Glutamatergic neuron (in vitro differentiated cells): Measurements from ENCODE around the gene GPRC5D. TPM values are rescaled to one million over a fixed set of nuclear protein-coding genes. Genes with fewer than 3 reads are reported as not detected.

Source experiments
- DNase-seq: peaks from one replicate; pipeline ENCODE4 v3.0.0; 2022
- H3K27ac Mint-ChIP-seq: one replicate; pipeline ENCODE4 v1.8.0; 2020; ENCODE audit warnings: mild to moderate bottlenecking, mixed read lengths, inconsistent platforms; ENCODE audit not compliant: unreplicated experiment
- H3K27me3 Mint-ChIP-seq: one replicate; pipeline ENCODE4 v1.8.0; 2020; ENCODE audit warnings: mild to moderate bottlenecking, moderate library complexity, mixed read lengths, inconsistent platforms; ENCODE audit not compliant: unreplicated experiment
- H3K36me3 Mint-ChIP-seq: one replicate; pipeline ENCODE4 v1.8.0; 2020; ENCODE audit warnings: mild to moderate bottlenecking, mixed read lengths, inconsistent platforms; ENCODE audit not compliant: unreplicated experiment
- H3K4me1 Mint-ChIP-seq: one replicate; pipeline ENCODE4 v1.8.0; 2020; ENCODE audit warnings: mild to moderate bottlenecking, low read depth, mixed read lengths, inconsistent platforms; ENCODE audit not compliant: unreplicated experiment
- H3K4me3 Mint-ChIP-seq: one replicate; pipeline ENCODE4 v1.8.0; 2020; ENCODE audit warnings: mild to moderate bottlenecking, mixed read lengths, inconsistent platforms; ENCODE audit not compliant: unreplicated experiment
- H3K9me3 Mint-ChIP-seq: one replicate; pipeline ENCODE4 v1.8.0; 2020; ENCODE audit warnings: mild to moderate bottlenecking, moderate library complexity, mixed read lengths, inconsistent platforms; ENCODE audit not compliant: unreplicated experiment
- total RNA-seq: library from RNA; stranded (reverse); fragmentation: NEBNext Ultra II Directional; extraction: Animal tissue kit (Norgen Biotek cat#: 25700); gene quantifications from one replicate; pipeline ENCODE4 v1.2.1, GENCODE V29; 2021; ENCODE audit not compliant: unreplicated experiment
- TF ChIP-seq, protein P1 (sequence below): fragments of 200-600 bp; sonication (generic); IDR thresholded peaks from one replicate; pipeline ENCODE4 v1.5.0; 2021; ENCODE audit not compliant: partially characterized antibody, unreplicated experiment

Gene GPRC5D
- total RNA-seq, 1 donor from 2014 or later, result not detected

DNA sequence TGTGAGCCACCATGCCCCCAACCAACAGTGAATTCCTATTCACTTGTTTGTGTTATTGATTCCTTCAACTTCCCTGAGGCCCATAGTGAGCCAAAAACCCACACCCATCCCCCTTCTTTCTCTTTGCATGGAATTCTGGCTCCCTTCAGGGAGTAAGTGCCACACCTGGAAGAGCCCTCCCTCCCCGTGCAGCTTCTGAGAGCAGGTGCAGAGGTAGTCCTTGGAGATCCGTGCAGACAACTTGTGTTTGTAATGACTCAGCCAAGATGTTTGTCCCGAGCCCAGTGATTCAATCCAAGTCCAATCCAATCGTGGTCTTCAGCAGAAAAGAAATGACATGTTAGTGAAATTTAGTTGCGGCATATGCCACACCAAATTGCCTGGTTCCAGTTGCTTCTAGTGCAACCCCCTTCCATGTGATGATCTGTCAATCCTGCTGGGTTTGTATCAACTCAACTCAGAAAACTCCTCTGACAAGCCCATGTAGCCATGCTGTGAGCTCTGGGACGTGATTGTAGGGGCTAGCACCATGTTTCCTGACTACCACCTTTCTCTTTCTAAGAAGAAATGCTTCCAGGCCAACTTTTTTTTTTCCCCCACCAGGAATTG lies 33.1 kb downstream of the GPRC5D start:
- DNase-seq, result no peak
- peaks cover 4% of the 10 kb centered on the region for H3K27me3 Mint-ChIP-seq
- no peak overlapping the region for H3K27ac Mint-ChIP-seq
- H3K4me3 Mint-ChIP-seq, result no peak overlapping the region
- peaks cover 3% of the 10 kb centered on the region for H3K9me3 Mint-ChIP-seq
- no peaks in the 10 kb centered on the region for H3K36me3 Mint-ChIP-seq
- peaks cover 8% of the 10 kb centered on the region for H3K4me1 Mint-ChIP-seq
- TF ChIP-seq, protein P1, sequence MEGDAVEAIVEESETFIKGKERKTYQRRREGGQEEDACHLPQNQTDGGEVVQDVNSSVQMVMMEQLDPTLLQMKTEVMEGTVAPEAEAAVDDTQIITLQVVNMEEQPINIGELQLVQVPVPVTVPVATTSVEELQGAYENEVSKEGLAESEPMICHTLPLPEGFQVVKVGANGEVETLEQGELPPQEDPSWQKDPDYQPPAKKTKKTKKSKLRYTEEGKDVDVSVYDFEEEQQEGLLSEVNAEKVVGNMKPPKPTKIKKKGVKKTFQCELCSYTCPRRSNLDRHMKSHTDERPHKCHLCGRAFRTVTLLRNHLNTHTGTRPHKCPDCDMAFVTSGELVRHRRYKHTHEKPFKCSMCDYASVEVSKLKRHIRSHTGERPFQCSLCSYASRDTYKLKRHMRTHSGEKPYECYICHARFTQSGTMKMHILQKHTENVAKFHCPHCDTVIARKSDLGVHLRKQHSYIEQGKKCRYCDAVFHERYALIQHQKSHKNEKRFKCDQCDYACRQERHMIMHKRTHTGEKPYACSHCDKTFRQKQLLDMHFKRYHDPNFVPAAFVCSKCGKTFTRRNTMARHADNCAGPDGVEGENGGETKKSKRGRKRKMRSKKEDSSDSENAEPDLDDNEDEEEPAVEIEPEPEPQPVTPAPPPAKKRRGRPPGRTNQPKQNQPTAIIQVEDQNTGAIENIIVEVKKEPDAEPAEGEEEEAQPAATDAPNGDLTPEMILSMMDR, result no peak

DNA sequence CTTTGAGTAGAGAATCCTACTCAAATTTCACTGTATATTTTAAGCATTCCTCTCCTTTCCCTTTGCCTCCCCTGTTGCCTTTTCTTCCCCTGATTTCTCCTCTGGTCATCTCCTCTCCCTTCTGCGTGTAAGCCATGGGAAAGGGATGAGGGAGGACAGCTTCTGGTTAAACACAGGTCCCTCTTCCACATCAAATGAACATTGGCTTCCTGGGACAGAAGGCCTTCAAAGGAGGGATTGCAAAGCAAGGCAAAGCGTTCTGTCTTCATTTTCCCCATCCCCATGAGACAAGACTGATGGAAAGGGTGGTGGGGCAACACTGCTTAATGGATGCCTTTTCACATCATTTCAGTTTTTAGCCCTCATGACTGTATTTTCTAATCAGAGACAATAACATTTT lies 34.5 kb downstream of the GPRC5D start:
- peaks cover 8% of the 10 kb centered on the region for H3K4me1 Mint-ChIP-seq
- H3K27ac Mint-ChIP-seq, result no peak overlapping the region
- DNase-seq, result no peak
- H3K9me3 Mint-ChIP-seq, result peaks cover 3% of the 10 kb centered on the region
- TF ChIP-seq, protein P1, result no peak
- H3K27me3 Mint-ChIP-seq, result peaks cover 2% of the 10 kb centered on the region
- no peak overlapping the region for H3K4me3 Mint-ChIP-seq
- no peaks in the 10 kb centered on the region for H3K36me3 Mint-ChIP-seq

DNA sequence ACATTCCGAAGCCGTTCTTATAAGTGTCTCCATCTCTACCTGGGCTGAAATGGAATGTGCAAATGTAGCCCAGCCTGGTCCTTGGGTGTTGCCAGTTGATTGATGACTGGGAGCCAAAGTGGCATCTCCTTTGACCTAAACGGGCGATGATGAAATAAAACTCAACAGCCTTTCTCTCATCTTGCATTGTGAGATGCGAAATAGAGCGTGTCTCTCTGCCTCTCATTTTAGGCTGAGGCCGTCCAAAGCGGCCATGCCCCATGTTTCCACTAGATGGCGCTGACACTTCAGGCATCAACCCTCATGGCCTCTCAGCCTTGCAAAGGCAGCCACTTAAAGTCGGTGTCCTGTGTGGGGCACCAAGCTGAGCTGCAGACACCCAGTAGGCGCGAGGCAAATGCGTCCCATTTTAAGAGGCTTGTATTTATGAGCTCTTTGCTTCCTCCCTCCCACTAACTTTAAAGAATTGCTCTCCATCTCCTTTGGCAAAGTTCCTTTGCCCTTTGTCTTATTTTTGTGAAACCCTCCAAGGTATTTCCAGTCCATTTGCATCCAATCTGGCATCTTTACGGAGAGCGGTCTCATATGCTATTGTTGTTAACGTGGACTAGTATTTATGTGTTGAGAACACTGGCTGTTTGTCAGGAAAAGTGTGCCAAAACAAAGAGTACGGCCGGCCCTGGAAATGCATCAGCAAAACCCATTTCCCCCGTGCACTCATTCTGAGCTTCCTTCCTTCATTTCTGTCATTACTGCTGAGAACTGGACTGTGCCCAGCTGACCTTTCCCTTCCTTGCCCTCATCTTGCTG lies 35.6 kb downstream of the GPRC5D start:
- peak overlapping the region; percentile 33 for H3K27ac Mint-ChIP-seq
- DNase-seq, result peak; percentile 88
- TF ChIP-seq, protein P1, result peak; percentile 97
- H3K9me3 Mint-ChIP-seq, result no peaks in the 10 kb centered on the region
- H3K4me3 Mint-ChIP-seq, result no peak overlapping the region
- no peaks in the 10 kb centered on the region for H3K36me3 Mint-ChIP-seq
- peaks cover 8% of the 10 kb centered on the region for H3K4me1 Mint-ChIP-seq
- H3K27me3 Mint-ChIP-seq, result peaks cover 2% of the 10 kb centered on the region

DNA sequence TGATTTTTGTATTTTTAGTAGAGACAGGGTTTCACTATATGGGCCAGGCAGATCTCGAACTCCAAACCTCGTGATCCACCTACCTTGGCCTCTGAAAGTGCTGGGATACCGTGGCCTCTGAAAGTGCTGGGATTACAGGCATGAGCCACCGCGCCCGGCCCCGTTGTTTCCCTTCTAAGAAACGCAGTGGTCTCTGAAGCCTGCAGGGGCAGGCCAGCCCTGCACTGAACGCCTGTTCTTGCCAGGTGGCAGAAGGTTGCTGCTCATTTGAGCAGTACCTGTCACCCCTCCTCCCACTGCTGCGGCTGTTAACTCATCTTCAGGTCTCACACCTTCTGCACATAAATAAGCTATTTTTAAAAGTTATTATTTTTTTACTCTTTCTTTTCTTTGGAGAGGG lies 36.3 kb downstream of the GPRC5D start:
- Mint-ChIP-seq H3K27me3 (peaks cover 2% of the 10 kb centered on the region), H3K9me3 (no peaks in the 10 kb centered on the region), H3K4me3 (no peak overlapping the region), H3K4me1 (peaks cover 8% of the 10 kb centered on the region), H3K27ac (no peak overlapping the region), H3K36me3 (no peaks in the 10 kb centered on the region)
- no peak for DNase-seq
- TF ChIP-seq, protein P1, result no peak

DNA sequence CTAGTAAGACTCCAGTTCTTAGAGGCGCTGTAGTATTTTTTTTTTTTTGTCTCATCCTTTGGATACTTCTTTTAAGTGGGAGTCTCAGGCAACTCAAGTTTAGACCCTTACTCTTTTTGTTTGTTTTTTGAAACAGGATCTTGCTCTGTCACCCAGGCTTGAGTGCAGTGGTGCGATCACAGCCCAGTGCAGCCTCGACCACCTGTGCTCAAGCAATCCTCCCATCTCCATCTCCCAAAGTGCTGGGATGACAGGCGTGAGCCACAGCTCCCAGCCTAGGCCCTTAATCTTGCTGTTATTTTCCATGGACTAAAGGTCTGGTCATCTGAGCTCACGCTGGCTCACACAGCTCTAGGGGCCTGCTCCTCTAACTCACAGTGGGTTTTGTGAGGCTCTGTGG lies 39.3 kb downstream of the GPRC5D start:
- no peak overlapping the region for H3K4me3 Mint-ChIP-seq
- H3K27ac Mint-ChIP-seq, result no peak overlapping the region
- H3K27me3 Mint-ChIP-seq, result peaks cover 2% of the 10 kb centered on the region
- TF ChIP-seq, protein P1, result no peak
- no peak for DNase-seq
- no peaks in the 10 kb centered on the region for H3K9me3 Mint-ChIP-seq
- no peaks in the 10 kb centered on the region for H3K36me3 Mint-ChIP-seq
- peaks cover 8% of the 10 kb centered on the region for H3K4me1 Mint-ChIP-seq
